NCI-H2196 treated with DMSO at 0.1 percent for 48 hours (cell line): Measurements from ENCODE around the gene FOXP1.

Experiments used
- DNase-seq: peaks from one replicate; lab custom pipeline; 2025; ENCODE audit not compliant: unreplicated experiment; lab: John Stamatoyannopoulos, UW

Gene FOXP1

GRCh38 chr3:71202848-71203533, 380.5 kb downstream of the FOXP1 start:
- DNase-seq = no peak

- no peak for DNase-seq
These were observed 381.6 kb downstream of the FOXP1 start for GRCh38 chr3:71201939-71202338.

- DNase-seq = no peak
These were observed 385.5 kb downstream of the FOXP1 start for GRCh38 chr3:71197841-71198565.

DNA sequence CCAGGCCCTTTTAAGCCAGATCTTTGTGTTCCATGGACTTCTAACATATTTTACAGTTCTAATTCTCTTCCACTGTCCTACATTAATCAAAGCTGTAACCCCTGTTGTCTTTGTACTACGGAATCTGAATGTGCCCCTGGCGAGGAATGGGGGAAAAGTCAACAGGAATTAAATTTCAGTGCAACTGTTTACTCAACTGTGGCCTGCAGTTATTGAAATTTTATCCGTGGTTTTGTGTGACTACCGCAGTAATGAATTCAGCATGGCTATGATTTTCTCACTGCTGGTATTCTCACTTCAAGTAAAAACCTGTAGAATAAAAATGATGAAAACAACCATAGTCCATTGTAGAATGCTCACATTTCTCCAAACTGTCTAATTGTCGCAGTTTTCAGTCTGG, 388.0 kb downstream of the FOXP1 start:
- no peak for DNase-seq

- no peak for DNase-seq
These were observed 388.7 kb downstream of the FOXP1 start for GRCh38 chr3:71194785-71195184.

DNA sequence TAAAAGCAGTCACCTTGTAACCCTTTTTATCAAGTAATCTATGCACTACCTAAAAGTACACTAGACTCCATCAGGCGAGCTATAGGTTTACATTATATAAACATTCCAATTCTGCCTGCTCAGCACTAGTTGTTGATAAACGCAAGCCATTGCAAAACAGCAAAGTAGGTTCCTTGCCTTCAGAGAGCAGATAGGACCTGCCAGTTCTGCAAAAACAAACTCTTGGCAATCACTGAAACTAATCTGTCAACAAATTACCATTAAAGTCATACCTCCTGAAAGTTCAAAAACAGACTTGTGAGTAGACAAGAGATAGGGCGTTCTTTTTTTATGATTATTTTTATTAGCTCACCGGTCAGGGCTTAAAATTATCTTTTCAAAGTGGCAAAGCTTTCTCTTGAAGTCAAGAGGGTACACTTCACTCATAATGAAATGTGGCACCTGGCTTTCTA, 392.5 kb downstream of the FOXP1 start:
- no peak for DNase-seq

GRCh38 chr3:71189480-71189879, 394.0 kb downstream of the FOXP1 start:
- DNase-seq = no peak

DNA sequence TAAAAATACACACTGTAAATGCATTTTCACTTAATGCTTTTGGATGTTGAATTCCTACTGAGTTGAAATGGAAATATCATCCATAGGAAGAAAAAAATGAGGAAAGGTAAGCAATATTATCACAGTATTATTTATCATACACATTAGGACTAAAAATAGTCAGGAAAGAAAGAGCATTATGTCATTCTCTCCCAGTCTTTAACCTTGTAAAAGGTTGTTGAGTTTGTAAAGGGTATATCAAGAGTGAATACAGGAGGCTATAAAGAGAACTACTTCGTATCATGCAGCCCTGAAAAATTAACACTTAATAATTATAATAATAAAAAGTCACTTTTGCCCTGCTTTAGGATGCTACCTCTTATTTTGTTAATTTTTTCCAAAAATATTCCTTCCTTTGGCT, 395.8 kb downstream of the FOXP1 start:
- no peak for DNase-seq

- DNase-seq = no peak
These were observed 396.7 kb downstream of the FOXP1 start for GRCh38 chr3:71186801-71187200.

DNA sequence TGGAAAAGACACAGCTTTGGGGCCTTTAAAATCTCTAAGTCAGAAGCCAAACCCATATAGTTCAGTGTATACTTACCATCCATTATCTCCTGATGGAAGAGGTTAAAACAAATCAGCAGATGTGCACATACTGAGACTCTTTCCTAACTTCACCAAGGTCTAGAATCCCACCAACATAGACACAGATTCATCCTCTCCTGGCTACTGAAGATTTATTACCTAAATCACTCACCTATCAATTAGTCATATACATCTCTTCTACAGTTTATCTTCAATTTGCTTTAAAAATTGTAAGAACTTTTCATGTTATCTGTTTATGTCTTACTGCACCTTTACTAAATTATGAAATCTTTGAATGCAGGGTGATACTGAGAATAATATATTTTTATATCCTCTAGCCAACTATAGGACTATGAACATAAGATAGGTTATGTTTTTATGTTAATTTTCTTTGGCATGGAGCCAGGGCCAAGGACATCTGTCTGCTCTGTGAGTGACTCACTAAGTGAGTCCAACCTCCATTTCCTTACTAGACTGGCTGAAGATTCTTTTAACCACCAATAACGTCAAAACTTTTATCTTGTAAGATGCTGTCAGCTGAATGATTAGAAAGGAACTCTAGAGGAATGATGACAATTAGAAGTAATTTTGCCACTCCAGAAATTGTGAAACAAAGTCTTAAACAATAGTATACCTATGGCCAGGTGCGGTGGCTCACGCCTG, 397.6 kb downstream of the FOXP1 start:
- no peak for DNase-seq

DNA sequence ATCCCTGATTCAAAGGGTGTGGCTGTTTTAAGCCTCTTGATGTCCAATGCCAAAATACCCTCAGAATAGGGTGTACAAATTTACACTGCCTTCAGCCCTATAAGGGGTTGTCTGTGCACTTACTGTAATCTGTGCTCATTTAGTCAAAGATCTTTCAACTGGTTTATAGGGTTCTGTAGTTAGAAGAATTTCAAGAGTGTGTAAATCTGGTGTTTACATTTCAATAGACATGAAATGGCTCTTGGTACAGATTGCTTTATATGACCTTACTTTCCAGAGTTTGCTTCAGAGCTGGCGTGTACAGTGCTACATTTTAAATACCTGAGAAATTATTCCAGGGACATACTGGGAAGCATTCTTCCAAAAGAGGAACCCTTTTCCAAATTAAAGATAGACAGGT, 399.3 kb downstream of the FOXP1 start:
- DNase-seq = no peak

- DNase-seq = no peak
These were observed 400.0 kb downstream of the FOXP1 start for GRCh38 chr3:71183549-71183948.

DNA sequence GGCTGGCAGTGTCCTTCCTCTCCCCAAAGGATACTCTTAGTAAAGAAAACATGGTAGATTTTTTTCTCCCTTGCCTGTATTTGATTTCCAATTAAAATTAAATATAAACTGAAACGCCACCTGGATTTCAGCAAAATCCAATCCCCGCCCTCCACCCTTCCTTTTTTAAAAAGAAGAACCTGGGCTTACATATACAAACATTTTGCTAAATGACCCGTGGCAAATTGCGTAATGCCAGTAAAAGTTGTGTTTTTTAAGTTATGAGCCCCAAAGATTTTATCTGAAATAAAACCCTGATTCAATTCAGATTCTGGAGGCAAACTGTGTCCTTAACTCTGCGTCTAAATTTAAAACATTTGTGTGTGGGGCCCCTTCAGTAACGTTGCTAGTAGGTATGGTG, 403.0 kb downstream of the FOXP1 start:
- no peak for DNase-seq

DNA sequence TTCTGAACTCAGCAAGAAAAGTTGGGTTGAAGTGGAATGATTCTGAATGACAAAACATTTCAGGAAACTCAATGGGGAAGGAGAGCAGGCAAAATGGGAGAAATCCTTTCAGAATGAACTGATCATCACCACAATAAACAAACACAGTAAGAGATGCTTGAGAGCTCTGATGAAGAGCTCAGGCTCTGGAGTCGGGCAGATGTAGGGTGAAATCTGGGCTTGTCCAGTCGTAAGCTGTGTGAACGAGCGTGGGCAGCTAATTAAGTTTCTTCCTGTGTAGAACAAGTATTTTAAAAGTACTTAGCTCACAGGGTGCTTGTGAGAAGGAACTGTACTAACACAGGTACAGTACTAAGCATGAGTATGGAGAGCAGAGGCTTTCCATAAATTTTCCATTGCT, 406.2 kb downstream of the FOXP1 start:
- no peak for DNase-seq

DNA sequence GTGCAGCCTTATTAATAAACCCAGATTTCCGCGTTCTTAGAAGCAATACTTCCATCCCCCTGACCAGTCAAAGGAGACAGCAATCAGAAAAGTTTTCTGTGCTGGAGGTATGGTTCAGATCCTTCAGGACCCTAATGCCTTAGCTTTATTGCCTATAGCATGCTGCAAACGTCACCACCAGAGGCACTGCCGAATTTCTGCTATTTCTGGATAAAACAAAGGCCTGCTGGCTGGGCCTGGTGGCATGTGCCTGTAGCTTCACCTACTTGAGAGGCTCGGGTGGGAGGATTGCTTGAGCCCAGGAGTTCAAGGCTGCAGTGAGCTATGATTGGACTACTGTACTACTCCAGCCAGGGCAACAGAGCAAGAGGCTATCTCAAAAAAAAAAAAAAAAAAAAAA, 407.2 kb downstream of the FOXP1 start:
- no peak for DNase-seq

GRCh38 chr3:71175691-71176365, 407.7 kb downstream of the FOXP1 start:
- no peak for DNase-seq

DNA sequence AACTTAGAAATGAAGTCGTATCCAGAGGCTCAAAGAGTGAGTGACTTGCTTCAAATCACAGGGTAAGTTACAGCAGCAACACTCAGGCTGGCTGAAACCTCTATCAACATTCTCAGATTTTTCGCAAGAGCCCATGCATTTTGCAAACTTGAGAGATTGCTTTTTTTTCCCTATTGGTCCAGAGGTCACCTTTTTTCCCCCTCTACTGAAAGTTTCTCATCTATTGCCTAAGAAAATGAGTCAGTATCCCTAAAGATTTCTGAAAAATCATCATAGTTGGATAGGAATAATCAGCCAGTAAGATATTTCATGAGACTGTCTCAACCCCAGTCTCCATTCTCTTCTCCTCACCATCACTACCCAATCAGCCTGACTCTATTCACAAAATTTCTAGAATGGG, 410.6 kb downstream of the FOXP1 start:
- DNase-seq = no peak

DNA sequence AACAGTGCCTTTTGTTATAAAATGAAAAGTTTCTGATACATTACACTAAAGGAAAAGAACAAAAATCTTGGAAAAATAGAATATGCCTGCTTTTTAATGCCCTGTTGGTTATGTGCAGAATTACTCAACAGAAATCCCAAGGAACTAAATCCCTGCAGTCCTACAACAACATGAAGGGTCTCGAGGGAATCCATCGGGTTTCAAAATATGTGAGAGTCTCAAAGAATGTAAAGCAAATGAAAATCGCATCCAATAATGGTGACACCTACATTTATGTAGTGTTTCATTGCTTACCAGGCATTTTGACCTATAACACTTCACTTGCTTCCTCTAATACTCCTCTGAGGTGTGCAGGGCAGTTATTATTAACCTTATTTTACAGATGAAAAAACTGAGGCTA, 411.3 kb downstream of the FOXP1 start:
- no peak for DNase-seq

GRCh38 chr3:71171247-71171646, 412.3 kb downstream of the FOXP1 start:
- DNase-seq = no peak

DNA sequence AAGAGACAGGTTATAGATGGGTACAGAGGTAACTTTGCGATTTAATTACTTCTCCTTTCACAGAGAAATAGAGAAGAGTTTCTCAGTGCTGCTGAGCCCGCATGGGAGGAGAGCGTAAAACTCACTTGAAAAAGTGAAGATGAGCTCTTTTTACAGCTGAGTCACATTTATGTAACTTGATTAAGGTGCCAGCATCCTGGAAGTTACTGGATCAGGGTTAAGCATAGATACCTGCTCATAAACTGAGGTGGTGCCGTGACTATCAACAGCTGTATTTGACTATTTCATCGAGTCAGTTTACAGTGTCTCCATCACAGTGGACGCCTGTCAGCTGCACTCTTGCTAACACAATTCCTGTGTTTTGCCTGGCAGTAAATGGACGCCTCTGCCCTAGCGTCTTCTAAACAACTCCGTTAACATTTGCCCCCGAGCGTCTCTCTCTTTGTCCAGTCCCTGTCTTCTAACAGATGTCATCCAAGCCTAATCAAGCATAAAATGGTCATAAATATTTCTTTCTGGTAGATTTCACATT, 414.6 kb downstream of the FOXP1 start:
- DNase-seq = no peak

DNA sequence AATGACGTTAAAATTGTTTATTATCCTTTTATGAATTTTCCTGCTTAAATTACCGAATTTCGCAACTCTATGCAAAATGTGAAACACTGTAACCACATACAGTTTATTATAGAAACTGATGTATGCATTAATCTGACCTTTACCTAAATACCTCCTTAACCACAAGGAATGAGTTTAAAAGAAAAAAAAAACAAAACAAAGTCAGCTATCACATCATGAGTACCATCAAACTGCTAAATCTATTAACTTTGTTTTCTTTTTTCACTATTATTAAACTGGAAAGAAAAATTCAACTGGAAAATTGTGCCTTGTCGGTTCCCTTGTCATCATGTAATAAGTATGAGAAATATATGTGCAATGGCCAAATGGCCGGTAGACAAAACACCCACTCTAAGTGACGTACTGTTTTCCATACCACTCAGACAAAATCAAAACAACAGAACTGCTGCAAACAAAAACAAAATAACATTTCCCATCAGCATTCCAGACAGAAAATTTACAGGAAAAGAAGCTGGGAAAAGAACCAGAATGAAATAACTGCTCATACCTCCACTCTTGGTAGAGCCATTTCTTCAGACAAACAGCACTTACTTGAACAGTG, 415.3 kb downstream of the FOXP1 start:
- no peak for DNase-seq
